HG02588 (cell line): Measurements from ENCODE around the gene TIMM44.
"Not testable (repeated sequence)": the region's sequence is repeated elsewhere in the genome, so short reads cannot be mapped to it uniquely, and the experiment has no call there.

ENCODE experiments used
- ATAC-seq: cut with Tn5 transposase; IDR thresholded peaks from one replicate; pipeline ENCODE4 v1.9.1; 2021; ENCODE audit warnings: mild to moderate bottlenecking, moderate library complexity; ENCODE audit not compliant: unreplicated experiment

The TIMM44 gene

GRCh38 chr19:7903244-7904073 lies 40.0 kb downstream of the TIMM44 start, which contains the start of gene MAP2K7:
TSS of gene MAP2K7 (plus strand) at chr19:7903877. CDS start at chr19:7903945, 68 bp downstream.
- ATAC-seq, result peak; percentile 81

- no peak for ATAC-seq
Measured at GRCh38 chr19:7902796-7903243, 40.6 kb downstream of the TIMM44 start.

DNA sequence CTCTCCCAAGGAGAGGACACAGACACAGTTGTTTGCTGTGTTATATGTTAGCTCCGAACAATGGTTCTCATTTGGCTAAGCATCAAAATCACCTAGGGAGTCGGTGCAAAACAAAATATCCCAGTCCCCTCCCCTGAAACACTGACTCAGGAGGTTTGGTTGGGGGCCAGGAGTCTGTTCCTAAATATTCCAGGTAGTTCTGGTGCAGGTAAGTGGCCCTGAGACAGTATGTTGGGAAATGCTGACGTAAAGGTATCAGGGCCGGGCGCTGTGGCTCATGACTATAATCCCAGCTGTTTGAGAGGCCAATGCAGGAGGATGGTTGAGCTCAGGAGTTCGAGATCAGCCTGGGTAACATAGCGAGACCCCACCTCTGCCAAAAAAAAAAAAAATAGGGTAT lies 42.1 kb downstream of the TIMM44 start:
- no peak for ATAC-seq

DNA sequence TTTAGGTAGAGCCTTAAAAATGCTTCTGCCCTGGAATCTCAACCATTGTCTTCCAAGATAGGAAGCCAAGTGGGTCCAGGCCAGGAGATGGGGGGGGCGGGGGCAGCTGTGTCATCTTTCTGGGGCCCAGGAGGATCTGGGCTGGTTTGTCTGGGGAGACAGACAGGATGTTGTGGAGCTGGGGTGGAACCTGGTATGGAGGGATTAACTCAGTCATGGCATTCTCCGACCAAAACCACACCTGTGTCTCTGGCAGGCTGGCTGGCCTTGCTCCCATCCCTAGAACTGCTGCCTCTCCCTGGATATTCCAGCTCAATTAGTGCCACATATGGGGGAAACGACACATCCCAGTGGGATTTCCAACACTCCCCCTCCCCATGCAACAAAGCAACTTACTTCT lies 42.5 kb downstream of the TIMM44 start:
- no peak for ATAC-seq

DNA sequence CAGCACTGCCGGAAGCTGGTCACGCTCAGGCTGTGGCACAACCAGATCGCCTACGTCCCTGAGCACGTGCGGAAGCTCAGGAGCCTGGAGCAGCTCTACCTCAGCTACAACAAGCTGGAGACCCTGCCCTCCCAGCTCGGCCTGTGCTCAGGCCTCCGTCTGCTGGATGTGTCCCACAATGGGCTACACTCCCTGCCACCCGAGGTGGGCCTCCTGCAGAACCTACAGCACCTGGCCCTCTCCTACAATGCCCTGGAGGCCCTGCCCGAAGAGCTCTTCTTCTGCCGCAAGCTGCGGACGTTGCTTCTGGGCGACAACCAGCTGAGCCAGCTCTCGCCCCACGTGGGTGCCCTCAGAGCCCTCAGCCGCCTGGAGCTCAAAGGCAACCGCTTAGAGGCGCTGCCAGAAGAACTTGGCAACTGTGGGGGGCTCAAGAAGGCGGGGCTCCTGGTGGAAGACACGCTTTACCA lies 43.0 kb downstream of the TIMM44 start:
- ATAC-seq, result no peak

DNA sequence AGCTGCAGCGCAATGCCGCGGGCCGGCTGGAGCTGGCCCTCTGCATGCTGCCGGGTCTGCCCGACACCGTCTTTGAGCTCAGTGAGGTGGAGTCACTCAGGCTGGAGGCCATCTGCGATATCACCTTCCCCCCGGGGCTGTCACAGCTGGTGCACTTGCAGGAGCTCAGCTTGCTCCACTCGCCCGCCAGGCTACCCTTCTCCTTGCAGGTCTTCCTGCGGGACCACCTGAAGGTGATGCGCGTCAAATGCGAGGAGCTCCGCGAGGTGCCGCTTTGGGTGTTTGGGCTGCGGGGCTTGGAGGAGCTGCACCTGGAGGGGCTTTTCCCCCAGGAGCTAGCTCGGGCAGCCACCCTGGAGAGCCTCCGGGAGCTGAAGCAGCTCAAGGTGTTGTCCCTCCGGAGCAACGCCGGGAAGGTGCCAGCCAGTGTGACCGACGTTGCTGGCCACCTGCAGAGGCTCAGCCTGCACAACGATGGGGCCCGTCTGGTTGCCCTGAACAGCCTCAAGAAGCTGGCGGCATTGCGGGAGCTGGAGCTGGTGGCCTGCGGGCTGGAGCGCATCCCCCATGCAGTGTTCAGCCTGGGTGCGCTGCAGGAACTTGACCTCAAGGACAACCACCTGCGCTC lies 43.6 kb downstream of the TIMM44 start:
- ATAC-seq, result no peak

- no peak for ATAC-seq
Measured at GRCh38 chr19:7898967-7899366, 44.5 kb downstream of the TIMM44 start.

DNA sequence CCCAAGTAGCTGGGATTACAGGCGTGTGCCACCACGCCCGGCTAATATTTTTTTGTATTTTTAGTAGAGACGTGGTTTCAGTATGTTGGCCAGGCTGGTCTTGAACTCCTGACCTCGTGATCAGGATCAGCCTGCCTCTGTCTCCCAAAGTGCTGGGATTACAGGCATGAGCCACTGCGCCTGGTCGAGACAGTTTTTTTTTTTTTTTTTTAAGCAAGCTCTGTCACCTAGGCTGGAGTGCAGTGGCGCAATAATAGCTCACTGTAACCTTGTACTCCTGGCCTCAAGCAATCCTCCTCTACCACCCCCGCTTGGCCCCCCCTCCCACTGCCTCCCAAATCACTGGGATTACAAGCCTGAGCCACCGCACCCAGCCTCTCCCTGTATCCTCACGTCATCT lies 46.2 kb downstream of the TIMM44 start:
- no peak for ATAC-seq

DNA sequence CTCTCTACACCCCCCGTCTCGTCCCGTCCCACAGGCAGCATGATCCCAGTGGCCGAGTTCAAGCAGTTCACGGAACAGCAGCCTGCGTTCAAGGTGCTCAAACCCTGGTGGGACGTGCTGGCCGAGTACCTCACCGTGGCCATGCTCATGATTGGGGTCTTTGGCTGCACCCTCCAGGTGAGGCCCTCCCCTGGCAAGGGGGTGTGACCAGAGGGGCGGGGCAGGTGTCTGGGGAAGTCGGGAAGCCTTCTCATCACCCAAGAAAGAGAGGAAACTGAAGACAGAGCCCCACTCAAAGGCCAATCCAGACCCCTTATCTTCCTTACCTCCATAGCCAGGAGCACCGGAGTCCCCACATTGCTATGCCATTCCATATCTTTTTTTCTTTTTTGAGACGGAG lies 47.9 kb downstream of the TIMM44 start:
- no peak for ATAC-seq

GRCh38 chr19:7894612-7895309 lies 48.7 kb downstream of the TIMM44 start:
- no peak for ATAC-seq

GRCh38 chr19:7893362-7894101 lies 49.9 kb downstream of the TIMM44 start:
- not testable (repeated sequence) for ATAC-seq

- ATAC-seq, result no peak
Measured at GRCh38 chr19:7888826-7889217, 54.6 kb downstream of the TIMM44 start.

DNA sequence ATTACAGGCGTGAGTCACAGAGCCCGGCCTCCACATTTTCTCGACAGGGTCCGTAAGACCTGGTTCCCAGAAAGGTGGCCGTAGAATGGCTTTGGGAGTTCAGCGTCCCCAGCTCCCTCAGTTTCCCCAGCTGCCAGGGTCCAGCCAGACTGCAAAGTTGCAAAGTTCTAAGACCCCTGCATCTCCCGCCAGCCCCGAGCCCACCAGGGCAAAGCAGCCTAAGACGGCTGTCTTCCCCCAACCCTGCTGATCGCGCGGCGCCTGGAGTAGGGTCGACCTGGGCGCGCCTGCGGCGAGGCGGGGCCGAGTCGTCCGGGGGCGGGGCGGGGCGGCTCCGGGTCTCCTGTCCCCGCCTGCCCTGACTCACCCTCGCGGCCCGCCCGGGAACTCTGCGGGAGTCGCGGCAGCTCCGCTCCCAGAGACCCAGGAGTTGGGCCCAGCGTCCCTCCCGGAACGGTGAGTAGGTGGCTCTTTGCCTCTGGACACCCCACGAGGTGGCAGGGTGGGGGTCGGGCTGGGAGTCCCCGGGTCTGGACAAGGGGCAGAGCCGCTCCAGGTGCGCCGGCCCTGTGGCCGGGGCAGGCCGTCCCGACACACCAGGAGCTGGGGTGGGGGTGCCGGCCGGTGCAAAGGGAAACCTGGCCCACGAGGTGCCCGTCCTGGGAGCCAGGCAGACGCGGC lies 55.2 kb downstream of the TIMM44 start, which contains the start of gene LRRC8E:
LRRC8E (plus strand) TSS at position 366 of the 681 bp plus-strand sequence. CDS start 7,094 bp downstream, outside the sequence.
- ATAC-seq, result no peak

- no peak for ATAC-seq
Measured at GRCh38 chr19:7887408-7888144, 55.9 kb downstream of the TIMM44 start.

DNA sequence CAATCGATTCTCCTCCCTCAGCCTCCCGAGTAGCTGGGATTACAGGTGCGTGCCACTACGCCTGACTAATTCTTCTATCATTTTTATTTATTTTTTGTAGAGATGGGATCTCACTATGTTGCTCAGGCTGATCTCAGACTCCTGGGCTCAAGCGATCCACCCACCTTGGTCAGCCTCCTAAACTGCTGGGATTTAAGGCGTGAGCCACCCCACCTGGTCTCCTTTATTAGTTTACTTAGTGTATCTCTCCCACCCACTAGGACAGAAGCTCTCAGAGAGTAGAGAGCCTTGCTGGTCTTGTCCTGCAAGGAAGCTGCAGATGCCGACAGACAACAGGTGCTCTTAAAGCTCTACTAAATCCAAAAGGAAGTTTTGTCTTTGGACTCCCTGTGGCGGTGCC lies 57.6 kb downstream of the TIMM44 start:
- no peak for ATAC-seq

- ATAC-seq, result no peak
Measured at GRCh38 chr19:7883796-7884570, 59.5 kb downstream of the TIMM44 start.

DNA sequence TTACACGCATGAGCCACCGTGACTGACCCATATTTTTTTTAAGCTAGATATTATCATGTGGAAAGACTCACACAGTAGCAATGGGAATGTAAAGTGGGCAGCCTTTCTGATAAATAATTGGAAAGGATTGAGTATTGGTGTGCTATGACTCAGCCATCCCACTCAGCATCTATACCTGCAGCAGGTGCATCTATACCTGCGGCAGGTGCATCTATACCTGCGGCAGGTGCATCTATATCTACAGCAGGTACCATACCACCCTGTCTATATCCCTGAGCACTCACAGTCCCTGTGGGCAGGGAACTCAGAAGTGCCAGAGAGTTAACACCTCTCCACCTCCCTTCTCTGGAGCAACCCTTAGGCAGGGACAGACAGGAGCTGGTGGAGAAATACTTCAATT lies 60.4 kb downstream of the TIMM44 start:
- ATAC-seq, result no peak

DNA sequence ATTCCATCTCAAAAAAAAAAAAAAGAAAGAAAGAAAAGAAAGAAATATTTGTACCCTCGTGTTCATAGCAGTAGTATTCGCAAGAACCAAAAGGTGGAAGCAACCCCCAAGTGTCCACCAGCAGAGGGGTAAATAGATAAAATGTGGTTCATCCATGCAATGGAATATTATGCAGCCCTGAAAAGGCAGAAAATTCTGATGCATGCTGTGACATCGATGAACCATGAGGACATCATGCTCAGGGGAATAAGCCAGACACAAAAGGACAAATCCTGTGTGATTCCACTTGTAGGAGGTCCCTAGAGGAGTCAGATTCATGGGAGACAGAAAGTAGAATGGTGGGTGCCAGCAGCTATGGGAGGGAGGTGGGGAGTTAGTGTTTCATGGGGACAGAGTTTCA lies 61.6 kb downstream of the TIMM44 start:
- no peak for ATAC-seq

DNA sequence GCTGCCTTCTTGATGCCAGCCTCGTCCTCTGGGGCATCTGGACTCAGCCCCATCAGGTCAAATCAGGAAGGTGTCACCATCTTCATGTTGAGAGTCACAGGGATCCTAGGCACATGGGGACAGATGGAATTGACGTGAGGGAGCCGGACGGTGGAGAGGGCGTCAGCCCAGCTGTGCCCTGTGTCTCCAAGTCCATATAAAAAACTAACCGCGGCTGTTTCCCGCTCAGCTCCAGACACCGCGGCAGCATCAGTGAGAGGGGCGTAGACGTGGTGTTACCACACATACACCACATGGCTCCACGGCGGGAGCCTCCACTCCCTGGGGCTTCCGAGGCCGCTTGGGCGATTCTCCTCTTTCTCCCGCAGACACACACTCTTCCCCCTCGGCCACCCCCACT lies 63.6 kb downstream of the TIMM44 start:
- no peak for ATAC-seq
